GF-D8 (cell line): Measurements from ENCODE around the gene RNF5.
A peak's percentile ranks its signal among the peaks of the same experiment; 100 is the strongest.

Experiments used
- DNase-seq: peaks from one replicate; lab custom pipeline; 2025; lab: John Stamatoyannopoulos, UW

The RNF5 gene

DNA sequence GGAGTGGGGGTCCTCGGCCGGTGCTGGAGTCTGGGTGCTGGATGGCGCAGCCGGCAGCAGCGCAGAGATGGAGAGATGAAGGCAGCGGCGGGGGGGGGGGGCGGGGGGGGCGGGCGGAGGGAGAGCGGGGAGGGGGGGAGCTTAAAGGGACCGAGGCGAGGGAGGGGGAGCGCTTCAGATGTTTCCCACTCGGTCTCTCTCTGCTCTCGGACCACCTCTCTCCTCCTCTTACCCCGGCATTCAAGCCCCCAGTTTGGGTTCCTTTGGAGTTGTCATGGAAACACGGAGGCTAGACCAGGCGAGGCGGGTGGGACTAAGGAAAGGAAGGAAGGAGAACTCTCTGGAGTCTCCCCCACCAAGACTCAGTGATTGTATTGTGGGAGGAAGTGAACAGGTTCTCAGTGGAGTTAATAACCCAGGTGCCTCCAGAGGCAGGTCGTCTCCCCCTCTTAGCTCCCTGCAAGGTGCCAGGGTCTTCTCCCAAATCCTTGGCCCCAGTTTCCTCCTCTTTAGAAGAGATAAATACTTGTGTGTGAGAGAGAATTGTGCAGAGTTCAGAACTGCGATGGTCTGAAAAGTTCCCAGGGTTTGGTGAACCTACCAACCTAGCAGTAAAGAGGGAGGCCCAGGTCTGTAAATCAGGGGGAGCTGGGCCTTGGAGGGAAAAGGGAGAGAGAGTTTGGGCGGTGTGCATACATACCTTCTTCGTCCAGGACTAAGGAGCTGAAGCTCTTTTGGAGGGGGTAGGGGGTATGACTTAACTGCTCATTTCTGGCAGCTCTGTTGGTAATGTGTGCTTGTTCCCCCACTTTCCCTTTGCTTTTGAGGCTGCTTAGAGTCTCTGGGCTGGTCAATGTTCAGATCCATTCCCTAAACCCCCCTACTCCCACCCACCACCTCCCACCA is 26.1 kb upstream of the RNF5 start, which contains the start of gene PRRT1:
PRRT1 (minus strand) TSS at position 77 of the 906 bp plus-strand sequence. CDS start 112 bp downstream, outside the sequence.
- DNase-seq = no peak

DNA sequence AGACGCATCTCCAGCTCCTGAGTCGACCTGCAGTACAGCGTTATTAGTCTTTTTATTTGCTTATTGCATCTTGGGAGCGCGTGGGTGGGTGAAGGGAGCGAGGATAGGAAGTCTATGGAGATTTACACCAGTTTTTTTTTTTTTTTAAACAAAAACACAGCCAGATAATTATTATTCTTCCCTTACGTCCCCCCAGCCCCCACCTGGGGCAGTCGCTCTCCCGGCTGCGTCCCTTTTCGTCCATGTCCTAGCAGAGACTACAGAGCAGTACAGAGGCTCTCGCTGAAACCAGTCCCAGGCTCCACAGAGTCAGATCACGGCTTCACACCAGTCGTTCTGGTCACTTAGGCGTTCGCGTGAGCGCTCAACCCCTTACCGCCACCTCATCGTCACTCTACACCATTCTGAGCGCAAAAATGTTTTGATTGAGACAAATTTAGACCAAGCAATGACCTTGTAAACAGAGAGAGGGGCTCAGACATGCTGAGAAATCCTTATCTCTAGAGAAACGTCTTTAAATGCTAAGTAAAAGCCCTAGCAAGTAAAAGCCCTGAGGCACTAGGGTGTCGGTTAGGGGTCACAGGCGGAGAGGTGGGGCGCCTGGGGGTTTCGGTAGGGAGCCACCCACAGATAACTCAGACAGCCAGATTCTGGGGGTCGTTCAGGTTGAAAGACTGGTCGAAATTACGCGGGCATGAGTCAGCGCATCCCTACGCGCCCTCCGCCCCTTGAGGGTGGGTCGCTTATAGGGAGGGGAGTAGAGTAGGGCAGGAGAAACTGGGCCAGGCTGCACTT is 25.2 kb upstream of the RNF5 start:
- no peak for DNase-seq

DNA sequence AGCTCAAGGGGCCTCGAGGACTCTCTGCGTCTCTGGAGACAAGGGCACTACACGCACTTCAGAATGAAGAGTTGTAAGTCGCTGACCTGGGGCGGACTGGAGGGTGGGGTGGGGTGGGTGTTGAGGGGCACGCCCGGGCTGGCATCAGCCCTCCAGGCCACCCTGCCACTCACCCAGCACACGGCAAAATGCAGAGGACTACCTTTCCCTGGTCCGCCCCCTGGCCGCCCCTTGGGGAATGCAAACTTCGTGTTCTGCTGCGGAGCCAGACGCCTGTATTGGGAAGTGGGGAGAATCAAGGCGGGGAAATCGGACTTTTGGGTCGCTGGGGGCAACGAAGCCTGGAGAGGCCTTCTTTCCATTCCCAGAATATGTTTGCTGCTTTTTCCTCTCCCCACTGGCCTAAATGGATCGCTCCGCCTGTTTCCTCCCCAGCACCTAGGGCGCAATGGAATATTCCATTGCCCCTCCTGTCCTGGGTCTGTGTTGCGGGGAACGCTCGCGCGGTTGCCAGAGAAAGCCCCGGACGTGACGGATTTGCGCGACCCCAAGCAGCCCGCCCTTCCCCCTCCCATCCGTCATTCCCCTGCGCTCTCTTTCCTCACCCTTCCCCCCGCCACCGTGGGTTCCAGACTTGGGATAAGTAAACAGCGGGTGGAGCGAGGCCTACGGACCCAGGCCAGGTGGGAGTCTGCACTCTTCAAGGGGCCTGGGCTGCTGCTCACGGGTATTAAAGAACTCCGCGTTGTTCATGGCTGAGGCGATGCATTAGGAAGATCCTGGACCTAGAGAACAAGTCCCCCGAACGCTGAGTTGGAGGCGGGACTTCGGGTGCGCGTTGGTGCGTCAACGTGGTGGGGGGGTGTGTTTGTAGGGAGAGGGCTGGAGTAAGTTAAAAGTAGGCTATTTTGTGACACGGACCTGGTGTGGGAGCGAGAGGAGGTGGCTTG is 24.4 kb upstream of the RNF5 start, which contains the start of gene PPT2:
PPT2 (plus strand) TSS at position 578 of the 950 bp plus-strand sequence. CDS start 454 bp downstream, outside the sequence.
- DNase-seq = peak; percentile 38

DNA sequence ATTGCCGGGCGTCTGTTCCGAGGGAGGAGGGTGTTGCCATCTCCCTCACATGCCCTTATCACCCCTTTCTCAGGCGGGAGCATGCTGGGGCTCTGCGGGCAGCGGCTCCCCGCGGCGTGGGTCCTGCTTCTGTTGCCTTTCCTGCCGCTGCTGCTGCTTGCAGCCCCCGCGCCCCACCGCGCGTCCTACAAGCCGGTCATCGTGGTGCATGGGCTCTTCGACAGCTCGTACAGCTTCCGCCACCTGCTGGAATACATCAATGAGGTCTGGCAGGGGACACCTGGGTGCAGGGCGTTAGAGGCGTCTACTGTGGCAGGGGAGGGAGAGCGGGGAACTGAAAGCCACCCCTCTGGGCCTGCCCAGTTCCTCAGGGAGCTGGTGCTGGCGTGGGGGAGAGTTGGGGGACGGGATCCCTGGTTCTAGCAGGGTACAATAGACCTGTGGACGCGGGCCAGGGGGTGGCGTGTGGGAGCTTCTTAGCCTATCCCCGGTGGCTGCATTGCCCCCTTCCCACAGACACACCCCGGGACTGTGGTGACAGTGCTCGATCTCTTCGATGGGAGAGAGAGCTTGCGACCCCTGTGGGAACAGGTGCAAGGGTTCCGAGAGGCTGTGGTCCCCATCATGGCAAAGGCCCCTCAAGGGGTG is 23.6 kb upstream of the RNF5 start:
- DNase-seq = peak; percentile 29

DNA sequence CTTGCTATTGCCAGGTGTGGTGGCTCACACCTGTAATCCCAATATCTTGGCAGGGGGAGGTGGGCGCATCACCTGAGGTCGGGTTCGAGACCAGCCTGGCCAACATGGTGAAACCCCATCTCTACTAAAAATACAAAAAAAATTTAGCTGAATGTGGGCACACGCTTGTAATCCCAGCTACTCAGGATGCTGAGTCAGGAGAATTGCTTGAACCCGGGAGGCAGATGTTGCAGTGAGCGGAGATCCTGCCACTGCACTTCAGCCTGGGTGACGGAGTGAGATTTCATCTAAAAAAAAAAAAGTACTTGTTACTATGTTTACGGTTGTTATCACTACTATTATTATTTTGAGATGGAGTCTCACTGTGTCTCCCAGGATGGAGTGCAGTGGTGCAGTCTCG is 21.3 kb upstream of the RNF5 start:
- DNase-seq = no peak

DNA sequence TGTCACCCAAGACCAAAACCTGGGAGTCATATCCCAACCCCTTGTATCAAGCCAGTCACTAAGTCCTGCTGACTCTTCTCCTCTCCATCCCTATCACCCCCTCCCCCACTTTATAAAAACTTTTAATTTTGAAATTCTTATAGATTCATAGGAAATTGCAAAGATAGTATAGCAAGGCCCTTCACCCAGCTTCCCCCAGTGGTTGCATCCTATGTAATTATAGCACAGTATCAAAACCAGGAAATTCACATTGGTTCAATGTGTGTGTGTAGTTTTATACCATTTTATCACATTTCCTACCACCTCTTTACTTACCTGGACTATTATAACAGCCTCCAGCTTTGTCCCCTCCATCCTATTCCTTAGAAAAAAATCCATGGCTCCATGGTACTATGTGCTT is 20.2 kb upstream of the RNF5 start:
- DNase-seq = no peak

DNA sequence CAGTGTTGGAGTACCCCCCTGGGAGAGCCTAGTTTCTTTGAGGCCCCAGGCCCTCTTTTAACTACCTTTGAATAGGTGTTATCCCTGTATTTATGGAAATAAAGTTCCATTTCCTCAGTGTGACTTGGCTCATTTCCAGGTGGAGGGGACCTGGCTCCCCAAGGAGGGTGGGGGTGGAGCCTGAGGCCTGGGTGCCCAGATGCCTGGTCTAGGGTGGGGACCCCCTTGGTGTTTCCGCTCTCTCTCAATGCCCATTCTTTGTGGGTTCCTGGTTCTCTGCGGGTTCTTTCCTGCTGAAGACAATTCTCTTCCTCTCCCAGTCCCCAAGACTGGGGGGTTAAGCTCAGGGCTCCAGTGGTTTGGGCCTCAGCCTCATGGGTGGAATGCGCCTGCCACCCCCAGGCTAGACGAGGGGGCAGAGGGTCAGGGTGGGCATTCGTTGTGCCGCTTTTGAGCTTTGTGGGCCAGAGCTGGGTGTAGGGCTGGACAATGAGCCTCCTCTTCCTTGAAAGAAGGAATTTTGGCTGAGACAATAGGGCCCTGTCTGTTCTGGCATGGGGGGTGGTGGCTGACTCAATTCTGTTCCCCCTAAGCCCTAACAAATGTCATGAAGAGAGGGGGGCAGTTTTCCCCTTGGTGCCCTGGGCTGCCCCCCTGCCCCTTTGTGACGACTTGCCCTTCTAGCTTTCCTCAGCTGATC is 14.5 kb upstream of the RNF5 start:
- no peak for DNase-seq

DNA sequence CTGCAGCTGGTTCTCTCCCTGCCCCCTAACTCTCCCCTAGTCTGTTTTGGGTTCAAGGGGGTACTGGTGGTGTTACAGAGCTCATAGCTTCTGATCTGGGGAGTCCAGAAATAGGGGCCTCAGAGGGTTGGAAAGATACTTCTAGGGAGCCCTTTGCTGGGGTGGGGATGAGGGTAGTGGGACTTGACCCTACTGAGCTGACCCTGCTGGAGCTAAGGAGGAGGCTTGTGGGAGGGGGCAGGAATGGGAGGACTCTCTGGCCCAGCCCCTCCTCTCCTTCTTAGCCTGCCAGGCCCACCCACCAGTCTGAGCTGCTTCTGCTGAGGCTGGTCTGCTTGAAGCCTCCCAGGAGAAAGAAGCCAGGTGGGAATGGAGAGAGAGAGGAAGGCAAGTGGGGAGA is 13.9 kb upstream of the RNF5 start, which contains the start of gene EGFL8:
EGFL8 (plus strand) TSS at position 301 of the 400 bp plus-strand sequence. CDS start 1,571 bp downstream, outside the sequence.
- no peak for DNase-seq

DNA sequence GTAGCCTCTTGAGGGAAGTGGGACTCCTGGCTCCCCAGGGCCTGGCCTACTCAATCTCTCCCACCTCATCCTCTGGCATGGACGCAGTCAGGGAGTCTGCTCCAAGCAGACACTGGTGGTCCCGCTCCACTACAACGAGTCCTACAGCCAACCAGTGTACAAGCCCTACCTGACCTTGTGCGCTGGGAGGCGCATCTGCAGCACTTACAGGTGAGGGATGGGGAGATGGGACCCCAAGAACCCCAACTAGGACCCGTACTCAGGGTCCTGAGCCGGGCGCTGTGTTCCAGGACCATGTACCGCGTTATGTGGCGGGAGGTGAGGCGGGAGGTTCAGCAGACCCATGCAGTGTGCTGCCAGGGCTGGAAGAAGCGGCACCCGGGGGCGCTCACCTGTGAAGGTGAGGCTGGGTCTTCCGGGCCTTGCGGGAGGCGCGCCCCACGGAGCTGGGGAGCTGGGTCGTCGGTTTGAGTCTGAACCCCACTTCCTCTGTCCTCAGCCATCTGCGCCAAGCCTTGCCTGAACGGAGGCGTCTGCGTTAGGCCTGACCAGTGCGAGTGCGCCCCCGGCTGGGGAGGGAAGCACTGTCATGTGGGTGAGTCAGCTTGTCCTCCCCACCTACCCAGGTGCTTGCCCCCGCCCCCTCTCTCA is 11.7 kb upstream of the RNF5 start:
- no peak for DNase-seq

DNA sequence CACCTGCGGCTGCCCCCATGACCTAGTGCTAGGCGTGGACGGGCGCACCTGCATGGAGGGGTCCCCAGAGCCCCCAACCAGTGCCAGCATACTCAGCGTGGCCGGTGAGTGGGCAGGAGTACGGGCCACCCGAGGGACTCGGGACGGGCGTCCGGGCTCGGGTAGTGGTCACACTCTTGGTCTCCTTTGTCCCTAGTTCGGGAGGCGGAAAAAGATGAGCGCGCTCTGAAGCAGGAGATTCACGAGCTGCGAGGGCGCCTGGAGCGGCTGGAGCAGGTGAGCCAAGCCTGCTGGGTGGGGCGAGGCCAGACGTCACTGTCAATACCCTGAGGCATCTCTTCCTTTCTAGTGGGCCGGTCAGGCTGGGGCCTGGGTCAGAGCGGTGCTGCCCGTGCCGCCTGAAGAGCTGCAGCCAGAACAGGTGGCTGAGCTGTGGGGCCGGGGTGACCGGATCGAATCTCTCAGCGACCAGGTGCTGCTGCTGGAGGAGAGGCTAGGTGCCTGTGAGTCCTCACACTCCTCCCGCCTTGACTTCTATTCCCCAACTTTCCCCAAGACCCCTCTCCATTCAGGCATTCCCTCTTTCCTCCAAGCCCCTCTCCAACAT is 10.9 kb upstream of the RNF5 start:
- no peak for DNase-seq

DNA sequence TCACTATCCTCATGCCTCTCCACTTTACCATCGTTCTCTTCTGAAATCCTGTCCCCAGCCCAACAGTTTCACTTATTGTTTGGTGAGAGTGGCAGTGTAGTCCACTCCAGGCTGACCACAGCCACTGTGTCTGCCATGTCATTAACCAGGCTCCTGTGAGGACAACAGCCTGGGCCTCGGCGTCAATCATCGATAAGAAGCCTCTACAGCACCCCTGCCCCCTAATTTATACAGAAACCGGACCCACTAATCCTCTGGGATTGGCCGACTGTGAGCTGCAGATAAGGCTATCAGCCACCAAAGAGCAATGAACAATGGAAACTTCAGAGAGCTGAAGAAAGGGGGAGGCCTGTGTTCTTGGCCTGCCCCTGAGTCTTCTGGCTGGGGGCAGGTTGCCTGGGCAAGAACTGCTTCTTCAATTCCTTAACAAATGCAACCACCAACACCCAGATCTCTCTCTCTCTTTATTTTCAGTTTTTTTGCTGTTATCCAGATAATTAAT is 10.4 kb upstream of the RNF5 start:
- no peak for DNase-seq

DNA sequence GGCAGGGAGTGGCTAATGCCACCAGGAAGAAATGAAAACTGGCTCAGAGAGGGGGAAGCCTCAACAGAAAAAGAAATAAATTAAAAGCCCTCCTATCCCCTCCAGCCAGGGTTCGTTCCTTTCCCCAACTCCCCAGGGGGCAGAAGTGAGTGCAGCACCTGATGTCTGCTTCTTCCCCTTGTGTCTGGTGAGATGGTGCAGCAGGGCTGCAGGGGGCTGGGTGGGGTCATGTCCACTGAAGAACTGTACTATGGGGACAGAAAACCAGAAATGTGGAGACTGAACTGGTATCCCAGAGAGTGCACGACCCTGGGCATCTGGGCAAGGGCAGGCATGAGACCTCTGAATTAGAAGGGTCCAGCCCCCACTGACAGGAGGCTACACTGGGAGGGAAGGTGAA is 9.9 kb upstream of the RNF5 start:
- no peak for DNase-seq

DNA sequence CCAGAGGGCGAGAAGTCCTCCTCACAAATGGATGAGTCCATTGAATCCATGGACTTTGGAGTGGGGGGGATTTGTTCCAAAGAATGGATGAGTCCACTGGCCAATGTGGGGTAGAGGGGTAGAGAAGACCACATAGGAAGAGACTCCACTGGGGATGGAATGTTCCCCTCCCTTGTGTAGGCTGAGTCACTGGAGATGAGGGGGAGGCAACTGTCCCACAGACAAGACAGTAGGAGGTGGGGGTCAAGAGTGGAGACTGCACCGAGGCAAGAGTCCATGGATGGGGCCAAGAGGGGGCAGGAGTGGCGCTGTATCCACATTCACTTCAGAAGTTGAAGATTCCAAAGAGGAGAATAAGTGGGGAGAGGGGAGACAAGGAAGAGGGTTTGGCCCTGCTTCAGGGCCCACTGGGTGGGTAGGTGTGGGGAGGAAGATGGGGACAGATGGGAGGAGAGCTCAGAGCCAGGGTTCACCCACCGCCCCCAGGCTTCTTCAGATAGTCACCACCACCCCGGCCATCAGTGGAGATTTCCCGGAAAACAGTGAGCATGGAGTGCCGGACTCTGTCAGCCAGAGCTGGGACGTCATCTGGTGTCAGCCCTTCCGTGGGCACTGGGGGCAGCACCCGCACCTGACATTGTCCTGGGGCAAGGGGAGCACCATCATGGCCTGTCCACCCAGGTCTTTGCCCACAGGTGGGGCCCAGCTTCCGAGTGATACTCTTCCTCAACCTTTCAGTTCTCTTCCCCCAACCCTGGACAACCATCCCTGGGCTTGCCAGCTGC is 9.2 kb upstream of the RNF5 start:
- no peak for DNase-seq

DNA sequence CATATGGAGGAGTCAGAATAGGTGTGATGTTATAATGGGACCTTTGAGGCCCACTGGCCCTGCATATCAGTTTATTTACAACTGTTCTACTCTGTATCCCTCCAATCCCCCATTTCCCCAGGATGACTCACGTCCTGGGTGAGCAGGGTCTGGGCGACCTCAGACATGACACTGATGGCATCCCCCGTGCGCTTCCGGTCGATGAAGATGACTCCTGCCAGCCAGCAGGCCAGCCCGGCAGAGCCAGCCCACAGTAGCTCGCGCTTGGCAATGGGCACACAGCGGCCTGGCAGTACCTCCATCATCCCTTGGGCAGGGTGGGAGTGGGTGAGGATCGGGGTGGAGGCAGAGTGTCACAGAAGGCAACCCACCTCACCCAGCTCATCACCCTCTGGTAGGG is 7.9 kb upstream of the RNF5 start:
- DNase-seq = no peak

DNA sequence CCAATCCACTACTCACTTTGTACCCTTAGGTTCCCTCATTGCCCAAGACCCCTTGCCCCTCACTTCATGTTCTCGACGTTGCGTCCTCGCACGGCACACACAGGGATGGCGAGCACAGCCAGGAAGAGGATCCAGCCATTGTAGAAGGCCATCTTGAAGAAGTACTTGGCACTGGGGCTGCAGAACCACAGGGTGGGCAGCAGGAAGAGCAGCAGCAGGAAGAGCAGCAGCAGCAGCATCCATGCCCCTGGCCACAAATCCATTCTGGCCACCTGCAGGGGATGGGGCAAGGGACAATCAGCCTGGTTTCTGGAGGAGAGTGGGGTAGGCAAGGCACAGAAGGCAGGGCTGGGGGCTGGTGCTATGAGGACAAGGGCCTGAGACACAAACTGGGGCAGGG is 7.0 kb upstream of the RNF5 start:
- DNase-seq = no peak

DNA sequence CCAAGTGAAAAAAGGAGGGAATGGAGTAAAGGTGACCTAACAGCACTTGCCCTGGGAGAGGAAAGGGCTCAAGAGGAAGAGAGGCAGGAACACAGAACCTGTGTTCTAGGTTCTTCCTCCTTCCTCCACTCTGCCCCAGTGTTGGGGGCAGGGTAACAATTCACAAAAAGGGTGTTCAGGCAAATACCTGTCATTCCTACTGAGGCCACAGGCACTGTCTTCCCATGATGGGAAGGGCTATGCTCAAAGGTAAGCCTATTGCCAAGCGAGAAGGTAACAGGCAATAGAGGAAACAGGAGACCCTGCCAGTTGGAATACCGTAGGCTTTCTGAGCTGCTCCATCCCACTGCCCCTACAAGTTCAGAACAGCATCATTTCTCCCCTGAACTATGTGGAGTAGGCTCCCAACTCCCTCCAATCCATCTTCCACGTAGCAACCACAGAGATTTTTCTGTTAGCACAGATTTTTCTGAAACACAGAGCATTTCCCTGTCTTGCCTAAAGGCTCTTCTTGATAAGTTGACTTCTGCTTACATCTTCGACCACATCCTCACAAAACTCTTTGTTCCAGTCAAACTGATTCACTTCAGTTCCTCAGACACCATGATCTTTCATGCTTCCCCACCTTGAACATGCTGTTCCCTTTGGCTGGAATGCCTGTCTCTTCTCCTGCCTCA is 5.0 kb upstream of the RNF5 start:
- no peak for DNase-seq

DNA sequence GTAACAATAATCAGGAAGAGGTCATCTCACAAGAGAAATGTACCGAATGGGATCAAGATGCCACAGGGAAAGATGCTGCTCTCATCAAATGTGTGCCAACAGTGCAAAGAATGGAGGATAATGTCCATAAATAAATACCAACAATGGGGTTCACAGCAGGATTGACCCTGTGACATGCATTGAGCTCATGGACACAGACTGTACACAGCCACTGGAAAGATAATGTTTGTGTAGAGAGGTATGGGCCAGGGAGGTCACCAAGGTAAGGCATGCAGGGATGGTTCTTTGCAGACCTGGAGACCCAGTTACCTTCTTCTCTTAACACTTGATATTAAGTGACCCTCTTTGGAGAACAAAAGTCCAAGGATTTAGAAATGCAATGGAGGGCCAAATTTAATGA is 3.8 kb upstream of the RNF5 start:
- no peak for DNase-seq

DNA sequence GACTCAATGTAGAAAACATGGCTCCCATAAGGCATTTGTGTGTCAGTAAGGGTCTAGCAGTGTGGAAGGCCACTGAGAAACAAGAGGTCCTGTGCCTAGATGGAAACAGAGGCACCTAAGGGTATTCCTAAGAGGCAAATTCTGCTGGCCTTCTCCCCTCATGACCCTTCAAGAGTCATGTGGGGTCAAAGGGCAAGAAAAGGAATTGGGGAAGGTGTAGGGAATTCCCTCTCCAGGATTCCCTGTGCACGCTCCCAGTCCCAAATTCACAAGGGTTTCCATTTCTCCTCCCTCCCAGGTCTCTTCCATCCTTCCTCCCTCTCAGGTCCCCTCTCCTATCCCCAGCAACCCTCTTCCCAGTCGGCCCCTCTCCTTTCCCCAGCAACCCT is 2.9 kb upstream of the RNF5 start:
- no peak for DNase-seq
